Naive thymus-derived CD4-positive, alpha-beta T cell (primary cell): Measurements from ENCODE around the gene GARIN3. TPM values are rescaled to one million over a fixed set of nuclear protein-coding genes. Genes with fewer than 3 reads are reported as not detected.
"Not testable (repeated sequence)": the region's sequence is repeated elsewhere in the genome, so short reads cannot be mapped to it uniquely, and the experiment has no call there.

Experiments
- ATAC-seq: fragments of 150-1000 bp; cut with Tn5 transposase; 2 replicates; pipeline ENCODE4 v1.10.0; 2021; ENCODE audit warnings: mild to moderate bottlenecking, moderate library complexity
- CTCF ChIA-PET: fragments of 350-600 bp; sonication (Branson Sonifier 250); formaldehyde crosslinking; loops from one replicate; lab custom pipeline; 2021; ENCODE audit warnings: antibody characterized with exemption; lab: Charles Lee
- POLR2A ChIA-PET: fragments of 350-600 bp; sonication (Branson Sonifier 250); formaldehyde crosslinking; loops from one replicate; lab custom pipeline; 2021; ENCODE audit warnings: antibody characterized with exemption, inconsistent platforms; lab: Charles Lee
- DNase-seq, 9 donors: peaks; one replicate each; pipeline versions ENCODE4 v3.0.0 to v3.0.0-alpha.2; 2020 to 2022; ENCODE audit warnings: mixed read lengths in 1 of 9
- H3K27ac ChIP-seq: one replicate; pipeline ENCODE4 v1.7.0; 2013; ENCODE audit warnings: mild to moderate bottlenecking, low read depth, low read length, moderate library complexity
- H3K27me3 ChIP-seq, 2 donors: one replicate each; pipeline ENCODE4 v1.7.0; 2013; ENCODE audit warnings: low read length in 2 of 2, mild to moderate bottlenecking in 2 of 2, moderate library complexity in 2 of 2; ENCODE audit not compliant: control insufficient read depth in 2 of 2, insufficient read depth in 2 of 2
- H3K36me3 ChIP-seq, 3 experiments: 1 replicate in 2 of 3; 2 replicates in 1 of 3; pipeline ENCODE4 v1.7.0; 2013; ENCODE audit warnings: low read length in 3 of 3, mild to moderate bottlenecking in 3 of 3, moderate library complexity in 1 of 3; ENCODE audit not compliant: insufficient read depth in 3 of 3, control insufficient read depth in 2 of 3
- H3K4me1 ChIP-seq, 2 donors: one replicate each; pipeline ENCODE4 v1.7.0; 2013; ENCODE audit warnings: low read length in 2 of 2, mild to moderate bottlenecking in 2 of 2, moderate library complexity in 1 of 2; ENCODE audit not compliant: control insufficient read depth in 2 of 2, insufficient read depth in 2 of 2
- H3K4me3 ChIP-seq: 2 replicates; pipeline ENCODE4 v1.7.0; 2013; ENCODE audit warnings: mild to moderate bottlenecking, low read length
- H3K9me3 ChIP-seq, 3 experiments: 1 replicate in 2 of 3; 2 replicates in 1 of 3; pipeline ENCODE4 v1.7.0; 2013; ENCODE audit warnings: low read length in 3 of 3; ENCODE audit not compliant: control insufficient read depth in 2 of 3
- H3K27ac Mint-ChIP-seq, 9 donors: one replicate each; pipeline ENCODE4 v1.8.0; 2020 to 2022; ENCODE audit warnings: mixed read lengths in 9 of 9, mild to moderate bottlenecking in 8 of 9, moderate library complexity in 5 of 9, inconsistent platforms in 2 of 9
- H3K27me3 Mint-ChIP-seq, 5 donors: one replicate each; pipeline ENCODE4 v1.8.0; 2021 to 2022; ENCODE audit warnings: mixed read lengths in 5 of 5, mild to moderate bottlenecking in 1 of 5
- H3K36me3 Mint-ChIP-seq, 5 donors: one replicate each; pipeline ENCODE4 v1.8.0; 2020 to 2022; ENCODE audit warnings: mixed read lengths in 5 of 5, mild to moderate bottlenecking in 3 of 5, inconsistent platforms in 1 of 5
- H3K4me1 Mint-ChIP-seq, 7 donors: one replicate each; pipeline ENCODE4 v1.8.0; 2020 to 2022; ENCODE audit warnings: mixed read lengths in 7 of 7, mild to moderate bottlenecking in 3 of 7, inconsistent platforms in 1 of 7
- H3K4me3 Mint-ChIP-seq, 10 donors: one replicate each; pipeline ENCODE4 v1.8.0; 2020 to 2022; ENCODE audit warnings: mild to moderate bottlenecking in 10 of 10, mixed read lengths in 10 of 10, moderate library complexity in 6 of 10, inconsistent platforms in 2 of 10
- H3K9me3 Mint-ChIP-seq, 11 donors: one replicate each; pipeline ENCODE4 v1.8.0; 2020 to 2022; ENCODE audit warnings: mixed read lengths in 11 of 11, mild to moderate bottlenecking in 4 of 11, inconsistent platforms in 1 of 11, moderate library complexity in 1 of 11
- intact Hi-C, 2 donors: fragments of 100-400 bp; cut with micrococcal nuclease; formaldehyde crosslinking; loops; one replicate each; pipeline ENCODE4 v1.15.1; 2023
- polyA plus RNA-seq, 2 donors: library from polyadenylated mRNA; unstranded; fragments of 300-500 nt; fragmentation: Illumina TruSeq; gene quantifications; one replicate each; pipeline ENCODE4 v1.2.3, GENCODE V29; 2021
- total RNA-seq, 6 experiments: library from RNA in 5 of 6; stranded (reverse) in 5 of 6; gene quantifications; 1 replicate in 5 of 6; 2 replicates in 1 of 6; pipeline ENCODE4 v1.2.3 and lab custom pipeline; 2021 to 2026

Gene GARIN3
- total and polyA plus RNA-seq, 7 experiments from 2014 or later, result 0.07 TPM; not detected in 6

GRCh38 chr5:157212307-157212706 lies 46.2 kb upstream of the GARIN3 start:
- Mint-ChIP-seq H3K27ac (peak overlapping the region; percentile 25 to 98 (median 88)), H3K36me3 (peaks cover 37 to 85% (median 80%) of the 10 kb centered on the region in 5 donors), H3K4me1 (peaks cover 42 to 100% (median 96%) of the 10 kb centered on the region in 7 donors), H3K9me3 (peaks cover 0 to 5% (median 0%) of the 10 kb centered on the region in 11 donors), H3K4me3 (peak overlapping the region in 8 of 10 donors; percentile 26 to 89 (median 48)), H3K27me3 (no peaks in the 10 kb centered on the region)
- no peaks in the 10 kb centered on the region for H3K9me3 ChIP-seq
- H3K27me3 ChIP-seq, result no peaks in the 10 kb centered on the region
- POLR2A ChIA-PET, result interaction anchor here (0.6 to 2.2 kb wide), 12 partner anchors 9 to 60 kb away, joined by 3 to 7 read pairs (median 3); partner anchors contain the start of gene ITK
- DNase-seq (no peak), ATAC-seq (no peak)
- CTCF ChIA-PET, result interaction anchor here (0.6 kb wide), 2 partner anchors 60 to 112 kb away, joined by 3 read pairs; no protein-coding TSS in a partner anchor
- no peak overlapping the region for H3K4me3 ChIP-seq
- H3K36me3 ChIP-seq, result peaks cover 37 to 92% (median 40%) of the 10 kb centered on the region in 3 experiments
- intact Hi-C loops, result no loop called here
- peaks cover 85 to 94% of the 10 kb centered on the region in 2 donors for H3K4me1 ChIP-seq
- peak overlapping the region; percentile 57 for H3K27ac ChIP-seq

GRCh38 chr5:157210652-157211051 lies 44.6 kb upstream of the GARIN3 start:
- Histone ChIP-seq H3K4me1 (peaks cover 75 to 91% of the 10 kb centered on the region in 2 donors), H3K27ac (peak overlapping the region; percentile 57), H3K36me3 (peaks cover 29 to 86% (median 31%) of the 10 kb centered on the region in 3 experiments)
- Mint-ChIP-seq H3K4me3 (peak overlapping the region; percentile 30 to 89 (median 58)), H3K4me1 (peaks cover 42 to 100% (median 96%) of the 10 kb centered on the region in 7 donors), H3K27ac (peak overlapping the region; percentile 71 to 98 (median 89)), H3K36me3 (peaks cover 39 to 81% (median 74%) of the 10 kb centered on the region in 5 donors)
- intact Hi-C loops, H3K27me3 Mint-ChIP-seq, CTCF ChIA-PET, H3K4me3 ChIP-seq, H3K9me3 ChIP-seq, H3K27me3 ChIP-seq, H3K9me3 Mint-ChIP-seq: not testable (repeated sequence)
- POLR2A ChIA-PET, result interaction anchor here (0.7 to 4.0 kb wide), 5 partner anchors 14 to 63 kb away, joined by 3 to 13 read pairs (median 7); no protein-coding TSS in a partner anchor
- DNase-seq (peak in 2 of 9 donors; percentile 50 to 51), ATAC-seq (peak; percentile 38)

- ATAC-seq, result no peak
- Histone ChIP-seq H3K36me3 (peaks cover under 1 to 38% (median 14%) of the 10 kb centered on the region in 3 experiments), H3K9me3 (no peaks in the 10 kb centered on the region), H3K27ac (peak overlapping the region; percentile 64), H3K27me3 (no peaks in the 10 kb centered on the region), H3K4me1 (peaks cover 74 to 83% of the 10 kb centered on the region in 2 donors), H3K4me3 (no peak overlapping the region)
- ChIA-PET CTCF (interaction anchor here (1.5 to 2.2 kb wide), 4 partner anchors 11 to 15 kb away, joined by 4 to 7 read pairs (median 6); no protein-coding TSS in a partner anchor), POLR2A (interaction anchor here (1.0 to 8.1 kb wide), 14 partner anchors 9 to 98 kb away, joined by 3 to 135 read pairs (median 8); partner anchors contain the start of genes ITK and MED7)
- Mint-ChIP-seq H3K4me1 (peaks cover 39 to 96% (median 90%) of the 10 kb centered on the region in 7 donors), H3K27ac (peak overlapping the region in 7 of 9 donors; percentile 65 to 96 (median 80)), H3K36me3 (peaks cover 21 to 66% (median 49%) of the 10 kb centered on the region in 5 donors), H3K4me3 (peak overlapping the region in 6 of 10 donors; percentile 28 to 78 (median 48)), H3K9me3 (peaks cover 0 to 10% (median 0%) of the 10 kb centered on the region in 11 donors), H3K27me3 (no peaks in the 10 kb centered on the region)
- intact Hi-C loops, result no loop called here
- DNase-seq, result no peak
Measured at GRCh38 chr5:157205708-157206107, 39.6 kb upstream of the GARIN3 start.

- Mint-ChIP-seq H3K9me3 (peaks cover 0 to 10% (median 0%) of the 10 kb centered on the region in 11 donors), H3K4me1 (peaks cover 43 to 96% (median 90%) of the 10 kb centered on the region in 7 donors), H3K27me3 (no peaks in the 10 kb centered on the region), H3K4me3 (peak overlapping the region; percentile 7 to 93 (median 76)), H3K36me3 (peaks cover 23 to 68% (median 51%) of the 10 kb centered on the region in 5 donors), H3K27ac (peak overlapping the region; percentile 79 to 98 (median 95))
- DNase-seq (peak in 7 of 9 donors; percentile 44 to 84 (median 73)), ATAC-seq (peak; percentile 69)
- CTCF ChIA-PET, result interaction anchor here (1.3 to 2.2 kb wide), 6 partner anchors 11 to 56 kb away, joined by 3 to 8 read pairs (median 6); no protein-coding TSS in a partner anchor
- POLR2A ChIA-PET, result interaction anchor here (0.6 to 8.1 kb wide), 22 partner anchors 8 to 149 kb away, joined by 3 to 135 read pairs (median 6); partner anchors contain the start of genes ITK and MED7
- Histone ChIP-seq H3K27me3 (no peaks in the 10 kb centered on the region), H3K9me3 (no peaks in the 10 kb centered on the region), H3K27ac (peak overlapping the region; percentile 64), H3K4me1 (peaks cover 77 to 87% of the 10 kb centered on the region in 2 donors), H3K36me3 (peaks cover 4 to 42% (median 11%) of the 10 kb centered on the region in 3 experiments), H3K4me3 (peak overlapping the region; percentile 10)
- intact Hi-C loops, result loop anchor here (1.0 to 5.0 kb wide), 2 partner anchors 11 to 57 kb away; no protein-coding TSS in a partner anchor
Measured at GRCh38 chr5:157204765-157205164, 38.7 kb upstream of the GARIN3 start.

DNA sequence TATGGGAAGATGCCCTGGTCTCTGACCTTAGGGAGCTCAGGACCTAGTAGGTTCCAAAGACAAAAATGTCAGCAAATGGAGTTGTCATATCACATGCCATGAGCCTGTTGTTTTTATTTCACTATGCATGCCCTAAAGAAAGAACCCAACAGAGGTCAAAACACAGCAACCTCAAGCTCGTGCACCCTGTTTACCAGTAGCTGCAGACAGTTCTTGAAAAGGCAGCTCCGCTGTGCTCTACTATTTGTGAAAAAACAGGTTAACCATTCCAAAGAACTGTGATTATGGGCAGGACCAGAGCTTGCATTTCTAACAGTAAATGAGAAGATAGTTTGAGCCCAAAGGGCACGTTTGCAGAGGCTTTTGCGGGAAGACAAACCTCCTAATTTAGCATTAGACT lies 37.4 kb upstream of the GARIN3 start:
- ChIA-PET POLR2A (interaction anchor here (0.5 to 8.1 kb wide), 19 partner anchors 9 to 103 kb away, joined by 3 to 135 read pairs (median 8); partner anchors contain the start of genes CYFIP2, ITK and MED7), CTCF (interaction anchor here (0.7 to 2.2 kb wide), 14 partner anchors 11 to 116 kb away, joined by 3 to 6 read pairs (median 3); no protein-coding TSS in a partner anchor)
- Histone ChIP-seq H3K4me3 (peak overlapping the region; percentile 27), H3K9me3 (no peaks in the 10 kb centered on the region), H3K27me3 (no peaks in the 10 kb centered on the region), H3K36me3 (peaks cover 4 to 36% (median 4%) of the 10 kb centered on the region in 3 experiments), H3K27ac (peak overlapping the region; percentile 64), H3K4me1 (peaks cover 83 to 89% of the 10 kb centered on the region in 2 donors)
- Mint-ChIP-seq H3K4me1 (peaks cover 50 to 97% (median 92%) of the 10 kb centered on the region in 7 donors), H3K36me3 (peaks cover 25 to 69% (median 53%) of the 10 kb centered on the region in 5 donors), H3K27ac (peak overlapping the region; percentile 79 to 98 (median 95)), H3K27me3 (no peaks in the 10 kb centered on the region), H3K4me3 (peak overlapping the region; percentile 65 to 93 (median 76)), H3K9me3 (peaks cover 0 to 10% (median 0%) of the 10 kb centered on the region in 11 donors)
- ATAC-seq (peak; percentile 70), DNase-seq (peak in 4 of 9 donors; percentile 44 to 62 (median 56))
- intact Hi-C loops, result loop anchor here (1.0 to 5.0 kb wide), 4 partner anchors 10 to 56 kb away; no protein-coding TSS in a partner anchor

GRCh38 chr5:157201857-157202256 lies 35.8 kb upstream of the GARIN3 start:
- intact Hi-C loops, result loop anchor here (2.0 to 5.0 kb wide), 2 partner anchors 13 to 55 kb away; no protein-coding TSS in a partner anchor
- Mint-ChIP-seq H3K27ac (peak overlapping the region; percentile 75 to 98 (median 91)), H3K4me1 (peaks cover 52 to 97% (median 92%) of the 10 kb centered on the region in 7 donors), H3K9me3 (peaks cover 0 to 10% (median 0%) of the 10 kb centered on the region in 11 donors), H3K27me3 (no peaks in the 10 kb centered on the region), H3K36me3 (peaks cover 14 to 62% (median 47%) of the 10 kb centered on the region in 5 donors), H3K4me3 (peak overlapping the region; percentile 68 to 93 (median 76))
- ChIA-PET POLR2A (interaction anchor here (5.6 to 8.1 kb wide), 2 partner anchors 11 to 20 kb away, joined by 88 to 135 read pairs; partner anchors contain the start of gene ITK), CTCF (no interaction called here)
- H3K4me3 ChIP-seq, result peak overlapping the region; percentile 11
- peaks cover 0 to 30% (median 4%) of the 10 kb centered on the region in 3 experiments for H3K36me3 ChIP-seq
- peak overlapping the region; percentile 64 for H3K27ac ChIP-seq
- H3K9me3 ChIP-seq, result no peaks in the 10 kb centered on the region
- no peak for DNase-seq
- H3K27me3 ChIP-seq, result no peaks in the 10 kb centered on the region
- ATAC-seq, result no peak
- peaks cover 86 to 88% of the 10 kb centered on the region in 2 donors for H3K4me1 ChIP-seq
